Mesenchymal stem cell (in vitro differentiated cells and primary cell): ENCODE data around the gene CSF3. TPM values are rescaled to one million over a fixed set of nuclear protein-coding genes. Genes with fewer than 3 reads are reported as not detected.

Experiments used
- DNase-seq: peaks from one replicate; pipeline ENCODE4 v3.0.0-alpha.2; 2013
- H2AFZ ChIP-seq: one replicate; pipeline ENCODE4 v1.6.1; 2013; ENCODE audit warnings: low read depth, mild to moderate bottlenecking, control low read depth, inconsistent platforms, low read length, moderate library complexity
- H2AK5ac ChIP-seq: 2 replicates; pipeline ENCODE4 v1.6.1; 2013; ENCODE audit warnings: low read length, moderate library complexity, mild to moderate bottlenecking, inconsistent platforms; ENCODE audit not compliant: severe bottlenecking
- H2BK120ac ChIP-seq: one replicate; pipeline ENCODE4 v1.6.1; 2013; ENCODE audit warnings: low read depth, mild to moderate bottlenecking, inconsistent platforms, low read length, moderate library complexity
- H2BK12ac ChIP-seq, 2 experiments: one replicate each; pipeline ENCODE4 v1.6.1; 2013; ENCODE audit warnings: inconsistent platforms in 2 of 2, low read length in 2 of 2, mild to moderate bottlenecking in 2 of 2, moderate library complexity in 2 of 2, control low read depth in 1 of 2
- H2BK15ac ChIP-seq: one replicate; pipeline ENCODE4 v1.6.1; 2013; ENCODE audit warnings: mild to moderate bottlenecking, low read depth, inconsistent platforms; ENCODE audit not compliant: poor library complexity, severe bottlenecking
- H2BK5ac ChIP-seq: 2 replicates; pipeline ENCODE4 v1.6.1; 2013; ENCODE audit warnings: low read depth, mild to moderate bottlenecking, low read length, control low read depth, inconsistent platforms; ENCODE audit not compliant: poor library complexity, severe bottlenecking
- H3K14ac ChIP-seq, 2 experiments: one replicate each; pipeline ENCODE4 v1.6.1; 2013; ENCODE audit warnings: inconsistent platforms in 2 of 2, low read length in 2 of 2, control low read depth in 1 of 2, mild to moderate bottlenecking in 1 of 2, moderate library complexity in 1 of 2
- H3K18ac ChIP-seq, 2 experiments: one replicate each; pipeline ENCODE4 v1.6.1; 2013; ENCODE audit warnings: inconsistent platforms in 2 of 2, low read length in 2 of 2, control low read depth in 1 of 2, low read depth in 1 of 2, mild to moderate bottlenecking in 1 of 2
- H3K23ac ChIP-seq, 2 experiments: one replicate each; pipeline ENCODE4 v1.6.1; 2013; ENCODE audit warnings: inconsistent platforms in 2 of 2, low read length in 2 of 2, mild to moderate bottlenecking in 2 of 2, moderate library complexity in 2 of 2, control low read depth in 1 of 2
- H3K27ac ChIP-seq: 2 replicates; pipeline ENCODE4 v1.5.1; 2013; ENCODE audit warnings: mild to moderate bottlenecking, moderate library complexity, low read length, control low read depth, inconsistent platforms; ENCODE audit not compliant: poor library complexity, severe bottlenecking
- H3K27me3 ChIP-seq, 2 experiments: 2 replicates each; pipeline versions ENCODE4 v1.6.1 to v1.7.0; 2013; ENCODE audit warnings: low read length in 2 of 2, mild to moderate bottlenecking in 2 of 2, moderate library complexity in 2 of 2, control low read depth in 1 of 2, inconsistent platforms in 1 of 2; ENCODE audit not compliant: control insufficient read depth in 1 of 2, insufficient read depth in 1 of 2
- H3K36me3 ChIP-seq, 2 experiments: 2 replicates each; pipeline versions ENCODE4 v1.6.1 to v1.7.0; 2013; ENCODE audit warnings: low read length in 2 of 2, control low read depth in 1 of 2, inconsistent platforms in 1 of 2, low read depth in 1 of 2, mild to moderate bottlenecking in 1 of 2; ENCODE audit not compliant: insufficient read depth in 2 of 2, control insufficient read depth in 1 of 2
- H3K4ac ChIP-seq, 2 experiments: one replicate each; pipeline ENCODE4 v1.6.1; 2013; ENCODE audit warnings: inconsistent platforms in 2 of 2, low read length in 2 of 2, mild to moderate bottlenecking in 2 of 2, moderate library complexity in 2 of 2, control low read depth in 1 of 2, low read depth in 1 of 2
- H3K4me1 ChIP-seq: 2 replicates; pipeline ENCODE4 v1.6.1; 2013; ENCODE audit warnings: low read depth, low read length, control low read depth; ENCODE audit not compliant: control insufficient read depth, insufficient read depth
- H3K4me2 ChIP-seq: 2 replicates; pipeline ENCODE4 v1.6.1; 2013; ENCODE audit warnings: low read length, mild to moderate bottlenecking, inconsistent platforms; ENCODE audit not compliant: poor library complexity, severe bottlenecking
- H3K4me3 ChIP-seq, 2 experiments: 2 replicates each; pipeline versions ENCODE4 v1.5.1 to v1.7.0; 2013; ENCODE audit warnings: low read length in 2 of 2, mild to moderate bottlenecking in 2 of 2, control low read depth in 1 of 2, low read depth in 1 of 2; ENCODE audit not compliant: insufficient read depth in 1 of 2
- H3K79me1 ChIP-seq: replicated peaks from 2 replicates; pipeline ENCODE4 v1.6.1; 2013; ENCODE audit warnings: mild to moderate bottlenecking, control low read depth, low read length, inconsistent platforms; ENCODE audit not compliant: poor library complexity, severe bottlenecking
- H3K9ac ChIP-seq: 2 replicates; pipeline ENCODE4 v1.7.0; 2013; ENCODE audit warnings: mild to moderate bottlenecking, low read length, moderate library complexity
- H3K9me3 ChIP-seq: 2 replicates; pipeline ENCODE4 v1.7.0; 2013; ENCODE audit warnings: mild to moderate bottlenecking, low read length; ENCODE audit not compliant: control insufficient read depth
- H4K8ac ChIP-seq: one replicate; pipeline ENCODE4 v1.6.1; 2013; ENCODE audit warnings: inconsistent platforms, mild to moderate bottlenecking, low read length, moderate library complexity
- H4K91ac ChIP-seq: one replicate; pipeline ENCODE4 v1.6.1; 2013; ENCODE audit warnings: mild to moderate bottlenecking, low read length, inconsistent platforms
- WGBS: methylation state at CpG from one replicate; pipeline ENCODE4 v1.1.7; 2013; ENCODE audit warnings: mixed read lengths; 5-methylcytosine and 5-hydroxymethylcytosine counted together
- polyA plus RNA-seq, 2 experiments: library from polyadenylated mRNA; stranded (reverse); fragments of 200-250 nt; gene quantifications; one replicate each; pipeline ENCODE4 v1.2.3, GENCODE V29; 2013

CSF3 gene
- polyA plus RNA-seq (2013, experiment 1 of 2) = not detected
- 0.05 TPM for polyA plus RNA-seq (2013, experiment 2 of 2)

DNA sequence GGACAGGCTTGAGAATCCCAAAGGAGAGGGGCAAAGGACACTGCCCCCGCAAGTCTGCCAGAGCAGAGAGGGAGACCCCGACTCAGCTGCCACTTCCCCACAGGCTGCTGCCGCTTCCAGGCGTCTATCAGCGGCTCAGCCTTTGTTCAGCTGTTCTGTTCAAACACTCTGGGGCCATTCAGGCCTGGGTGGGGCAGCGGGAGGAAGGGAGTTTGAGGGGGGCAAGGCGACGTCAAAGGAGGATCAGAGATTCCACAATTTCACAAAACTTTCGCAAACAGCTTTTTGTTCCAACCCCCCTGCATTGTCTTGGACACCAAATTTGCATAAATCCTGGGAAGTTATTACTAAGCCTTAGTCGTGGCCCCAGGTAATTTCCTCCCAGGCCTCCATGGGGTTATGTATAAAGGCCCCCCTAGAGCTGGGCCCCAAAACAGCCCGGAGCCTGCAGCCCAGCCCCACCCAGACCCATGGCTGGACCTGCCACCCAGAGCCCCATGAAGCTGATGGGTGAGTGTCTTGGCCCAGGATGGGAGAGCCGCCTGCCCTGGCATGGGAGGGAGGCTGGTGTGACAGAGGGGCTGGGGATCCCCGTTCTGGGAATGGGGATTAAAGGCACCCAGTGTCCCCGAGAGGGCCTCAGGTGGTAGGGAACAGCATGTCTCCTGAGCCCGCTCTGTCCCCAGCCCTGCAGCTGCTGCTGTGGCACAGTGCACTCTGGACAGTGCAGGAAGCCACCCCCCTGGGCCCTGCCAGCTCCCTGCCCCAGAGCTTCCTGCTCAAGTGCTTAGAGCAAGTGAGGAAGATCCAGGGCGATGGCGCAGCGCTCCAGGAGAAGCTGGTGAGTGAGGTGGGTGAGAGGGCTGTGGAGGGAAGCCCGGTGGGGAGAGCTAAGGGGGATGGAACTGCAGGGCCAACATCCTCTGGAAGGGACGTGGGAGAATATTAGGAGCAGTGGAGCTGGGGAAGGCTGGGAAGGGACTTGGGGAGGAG is at the start of gene CSF3:
Gene CSF3 (plus strand): TSS at position 436 of the 993 bp plus-strand sequence. CDS start 35 bp downstream, at position 471.
- Histone ChIP-seq H3K14ac (no peak within 1 kb of the TSS), H3K4me1 (peaks cover 40% of the 10 kb centered on the region), H3K36me3 (peaks cover 8 to 24% of the 10 kb centered on the region in 2 experiments), H3K9me3 (no peaks in the 10 kb centered on the region), H3K4me2 (no peak within 1 kb of the TSS), H3K9ac (peak within 1 kb of the TSS; percentile 41), H3K27ac (no peak within 1 kb of the TSS), H2BK12ac (peak within 1 kb of the TSS; percentile 49 to 67), H2BK120ac (peak within 1 kb of the TSS; percentile 36), H2BK15ac (peak within 1 kb of the TSS; percentile 16), H4K91ac (peak within 1 kb of the TSS; percentile 44), H2BK5ac (no peak within 1 kb of the TSS), H2AFZ (peak within 1 kb of the TSS; percentile 11), H3K18ac (peak within 1 kb of the TSS in 1 of 2 experiments; percentile 11), H3K27me3 (no peaks in the 10 kb centered on the region), H3K4me3 (peak within 1 kb of the TSS in 1 of 2 experiments; percentile 7), H3K4ac (peak within 1 kb of the TSS in 1 of 2 experiments; percentile 57), H3K23ac (no peak within 1 kb of the TSS), H3K79me1 (no peaks in the 10 kb centered on the region), H4K8ac (no peak within 1 kb of the TSS), H2AK5ac (peak within 1 kb of the TSS; percentile 45)
- 74% methylated on average over 20 of the region's 20 CpGs for WGBS
- DNase-seq = no peak

DNA sequence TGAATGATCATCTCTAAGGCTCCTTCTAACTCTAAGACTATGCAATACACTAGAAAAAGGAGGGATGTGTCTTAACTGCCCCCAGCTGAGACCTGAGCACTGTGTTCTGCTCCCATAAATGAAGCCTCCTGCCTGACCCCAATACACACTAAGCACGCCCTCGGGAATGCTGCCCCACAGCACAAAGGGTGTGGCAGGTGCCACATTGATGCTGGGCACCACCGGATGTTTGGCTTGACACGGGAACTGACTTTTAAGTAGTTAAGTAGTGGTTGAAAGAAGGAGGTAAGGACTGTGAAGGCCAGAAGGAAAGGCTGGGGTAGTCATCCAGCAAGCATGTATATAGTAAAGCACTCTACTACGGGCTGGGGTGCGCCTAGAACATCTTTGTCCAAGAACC is 48.5 kb upstream of the CSF3 start:
- WGBS = 91% methylated on average over 6 of the region's 6 CpGs
- no peak overlapping the region for H4K91ac ChIP-seq

DNA sequence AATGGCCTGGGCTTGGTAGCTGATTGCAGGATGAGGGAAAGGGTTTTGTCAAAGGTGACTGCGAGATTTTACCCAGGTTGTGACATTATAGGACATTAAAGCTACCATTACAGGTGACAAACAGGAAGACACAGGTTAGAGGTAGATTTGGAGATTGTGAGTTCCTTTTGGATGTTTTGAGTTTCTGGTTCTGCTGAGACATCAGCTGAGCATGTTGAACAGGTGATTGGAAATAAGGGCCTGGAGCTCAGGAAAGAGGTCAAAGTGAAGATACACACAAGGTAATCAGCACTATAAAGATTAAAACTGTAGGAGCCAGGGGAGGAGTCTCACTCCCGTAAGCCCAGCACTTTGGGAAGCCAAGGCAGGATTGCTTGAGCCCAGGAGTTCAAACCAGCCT is 46.5 kb upstream of the CSF3 start:
- no peak for DNase-seq
- H3K4me3 ChIP-seq = no peak overlapping the region
- no peak overlapping the region for H3K18ac ChIP-seq
- no peak overlapping the region for H4K8ac ChIP-seq
- H2BK15ac ChIP-seq = no peak overlapping the region
- H3K4me2 ChIP-seq = no peak overlapping the region
- H3K4me1 ChIP-seq = peaks cover 1% of the 10 kb centered on the region
- H3K79me1 ChIP-seq = no peaks in the 10 kb centered on the region
- H2BK120ac ChIP-seq = no peak overlapping the region
- no peak overlapping the region for H2AFZ ChIP-seq
- H2AK5ac ChIP-seq = no peak overlapping the region
- no peak overlapping the region for H3K27ac ChIP-seq
- H3K27me3 ChIP-seq = peaks cover 7 to 61% of the 10 kb centered on the region in 2 experiments
- H3K36me3 ChIP-seq = no peaks in the 10 kb centered on the region
- no peak overlapping the region for H3K9ac ChIP-seq
- no peaks in the 10 kb centered on the region for H3K9me3 ChIP-seq
- H2BK5ac ChIP-seq = no peak overlapping the region
- H2BK12ac ChIP-seq = no peak overlapping the region
- H3K23ac ChIP-seq = no peak overlapping the region
- H4K91ac ChIP-seq = no peak overlapping the region
- WGBS = 74% methylated on average over 2 of the region's 2 CpGs
- no peak overlapping the region for H3K4ac ChIP-seq
- H3K14ac ChIP-seq = no peak overlapping the region

More for the DNA sequence above, 48.5 kb upstream of the CSF3 start:
- Histone ChIP-seq H2BK15ac (no peak overlapping the region), H3K36me3 (no peaks in the 10 kb centered on the region), H3K27me3 (peaks cover 7 to 61% of the 10 kb centered on the region in 2 experiments), H2BK12ac (no peak overlapping the region), H3K4me3 (no peak overlapping the region), H3K23ac (no peak overlapping the region), H3K9me3 (no peaks in the 10 kb centered on the region), H3K27ac (no peak overlapping the region), H3K4me1 (peaks cover 2% of the 10 kb centered on the region), H3K18ac (no peak overlapping the region), H3K4ac (no peak overlapping the region), H4K8ac (no peak overlapping the region), H3K79me1 (no peaks in the 10 kb centered on the region), H2BK120ac (no peak overlapping the region), H2AK5ac (no peak overlapping the region), H2BK5ac (no peak overlapping the region), H3K9ac (no peak overlapping the region), H3K4me2 (no peak overlapping the region), H3K14ac (no peak overlapping the region), H2AFZ (no peak overlapping the region)
- no peak for DNase-seq

GRCh38 chr17:39969375-39969774 is 45.9 kb upstream of the CSF3 start:
- Histone ChIP-seq H3K4me2 (no peak overlapping the region), H3K23ac (no peak overlapping the region), H3K79me1 (no peaks in the 10 kb centered on the region), H3K18ac (no peak overlapping the region), H4K8ac (no peak overlapping the region), H3K27me3 (peaks cover 6 to 64% of the 10 kb centered on the region in 2 experiments), H2AK5ac (no peak overlapping the region), H3K4me1 (no peaks in the 10 kb centered on the region), H2AFZ (no peak overlapping the region), H3K4me3 (no peak overlapping the region), H3K4ac (no peak overlapping the region), H3K36me3 (no peaks in the 10 kb centered on the region), H3K9ac (no peak overlapping the region), H2BK5ac (no peak overlapping the region), H2BK12ac (no peak overlapping the region), H2BK15ac (no peak overlapping the region), H3K9me3 (no peaks in the 10 kb centered on the region), H3K27ac (no peak overlapping the region), H3K14ac (no peak overlapping the region), H2BK120ac (no peak overlapping the region), H4K91ac (no peak overlapping the region)
- WGBS = 88% methylated on average over 6 of the region's 6 CpGs
- DNase-seq = no peak
